Upper lobe of left lung (tissue), 6 donors: ENCODE measurements around the gene NEUROG1. TPM values are rescaled to one million over a fixed set of nuclear protein-coding genes. Genes with fewer than 3 reads are reported as not detected.

Source experiments
- ATAC-seq, 2 donors: fragments of 200-7000 bp; cut with Tn5 transposase; one replicate each; pipeline ENCODE4 v1.9.1; 2022; ENCODE audit warnings: mild to moderate bottlenecking in 2 of 2, moderate library complexity in 2 of 2; ENCODE audit not compliant: low FRiP score in 2 of 2
- DNase-seq, 2 donors: peaks; one replicate each; pipeline ENCODE4 v3.0.0-alpha.2; 2019 to 2020
- H3K27ac ChIP-seq, 4 donors: fragments of 200-600 bp; sonication (generic); one replicate each; pipeline ENCODE4 v1.5.1; 2016 to 2019
- H3K27me3 ChIP-seq, 4 donors: fragments of 200-600 bp; sonication (generic); one replicate each; pipeline ENCODE4 v1.5.1; 2017 to 2019
- H3K36me3 ChIP-seq, 4 donors: fragments of 200-600 bp; sonication (generic); one replicate each; pipeline ENCODE4 v1.5.1; 2016 to 2019
- H3K4me1 ChIP-seq, 4 donors: fragments of 200-600 bp; sonication (generic); one replicate each; pipeline ENCODE4 v1.5.1; 2018 to 2019
- H3K4me3 ChIP-seq, 4 donors: fragments of 200-600 bp; sonication (generic); one replicate each; pipeline ENCODE4 v1.5.1; 2017 to 2019; ENCODE audit warnings: mild to moderate bottlenecking in 2 of 4, moderate library complexity in 1 of 4
- H3K9me3 ChIP-seq, 4 donors: fragments of 200-600 bp; sonication (generic); one replicate each; pipeline ENCODE4 v1.5.1; 2018 to 2019
- EP300 ChIP-seq, 4 donors: sonication (generic); formaldehyde crosslinking; IDR thresholded peaks; one replicate each; pipeline ENCODE4 v1.5.1; 2017; ENCODE audit warnings: antibody characterized with exemption in 4 of 4, control low read depth in 2 of 4
- POLR2A ChIP-seq, 4 donors: fragments of 450-650 bp; IDR thresholded peaks; one replicate each; pipeline ENCODE4 v1.5.1; 2016 to 2017; ENCODE audit warnings: antibody characterized with exemption in 4 of 4, mild to moderate bottlenecking in 2 of 4
- POLR2AphosphoS5 ChIP-seq, 2 donors: sonication (generic); formaldehyde crosslinking; IDR thresholded peaks; one replicate each; pipeline ENCODE4 v1.5.1; 2017; ENCODE audit warnings: antibody characterized with exemption in 2 of 2
- WGBS, 2 donors: methylation state at CpG; one replicate each; pipeline ENCODE4 v1.1.5; 2017 to 2018; 5-methylcytosine and 5-hydroxymethylcytosine counted together
- total RNA-seq, 6 donors: library from RNA; depleted of rRNA in 4 of 6; stranded (reverse); fragments of >200 nt in 4 of 6; gene quantifications; one replicate each; pipeline versions ENCODE4 v1.1.0 to v1.2.1, GENCODE V29; 2016 to 2021
- TF ChIP-seq, protein P1 (sequence below), 6 experiments: fragments of 450-650 bp in 4 of 6; fragments of 200-600 bp in 2 of 6; sonication (generic) in 2 of 6; IDR thresholded peaks; one replicate each; pipeline ENCODE4 v1.5.1; 2016 to 2019; ENCODE audit warnings: antibody characterized with exemption in 6 of 6
- donor health status: DM: no; HTN: no; CAD: no; lungs with moderate emphysema.
- donor health status: DM: no; HTN: yes; CAD: no; lungs with severe emphysema.

NEUROG1 gene
- total RNA-seq, 6 donors from 2014 or later = not detected

DNA sequence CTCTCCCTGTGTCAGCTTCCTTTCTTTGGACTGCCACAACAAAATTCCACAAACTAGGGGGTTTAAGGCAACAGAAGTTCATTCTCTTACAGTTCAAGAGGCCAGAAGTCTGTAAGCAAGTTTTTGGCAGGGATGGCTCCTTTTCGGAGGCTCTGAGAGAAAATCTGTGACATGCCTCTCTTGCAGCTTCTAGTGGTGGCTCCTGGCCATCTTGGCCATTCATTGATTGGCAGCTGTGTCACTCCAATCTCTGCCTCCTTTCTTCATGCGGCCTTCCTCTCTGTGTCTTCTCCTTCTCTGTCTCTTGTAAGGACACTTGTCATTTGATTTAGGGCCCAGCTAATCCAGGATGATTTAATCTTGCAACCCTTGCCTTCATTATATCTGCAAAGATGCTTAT, 2.0 kb upstream of the NEUROG1 start:
- H3K9me3 ChIP-seq = no peaks in the 10 kb centered on the region
- TF ChIP-seq, protein P1, sequence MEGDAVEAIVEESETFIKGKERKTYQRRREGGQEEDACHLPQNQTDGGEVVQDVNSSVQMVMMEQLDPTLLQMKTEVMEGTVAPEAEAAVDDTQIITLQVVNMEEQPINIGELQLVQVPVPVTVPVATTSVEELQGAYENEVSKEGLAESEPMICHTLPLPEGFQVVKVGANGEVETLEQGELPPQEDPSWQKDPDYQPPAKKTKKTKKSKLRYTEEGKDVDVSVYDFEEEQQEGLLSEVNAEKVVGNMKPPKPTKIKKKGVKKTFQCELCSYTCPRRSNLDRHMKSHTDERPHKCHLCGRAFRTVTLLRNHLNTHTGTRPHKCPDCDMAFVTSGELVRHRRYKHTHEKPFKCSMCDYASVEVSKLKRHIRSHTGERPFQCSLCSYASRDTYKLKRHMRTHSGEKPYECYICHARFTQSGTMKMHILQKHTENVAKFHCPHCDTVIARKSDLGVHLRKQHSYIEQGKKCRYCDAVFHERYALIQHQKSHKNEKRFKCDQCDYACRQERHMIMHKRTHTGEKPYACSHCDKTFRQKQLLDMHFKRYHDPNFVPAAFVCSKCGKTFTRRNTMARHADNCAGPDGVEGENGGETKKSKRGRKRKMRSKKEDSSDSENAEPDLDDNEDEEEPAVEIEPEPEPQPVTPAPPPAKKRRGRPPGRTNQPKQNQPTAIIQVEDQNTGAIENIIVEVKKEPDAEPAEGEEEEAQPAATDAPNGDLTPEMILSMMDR (IDR thresholded peaks at IDR 0.05) = no peak
- no peak for TF ChIP-seq EP300 (IDR thresholded peaks at IDR 0.05)
- H3K36me3 ChIP-seq = no peaks in the 10 kb centered on the region
- no peak for DNase-seq
- peaks cover 11 to 19% (median 14%) of the 10 kb centered on the region in 4 donors for H3K4me1 ChIP-seq
- H3K27me3 ChIP-seq = peaks cover 0 to 39% (median 20%) of the 10 kb centered on the region in 4 donors
- no peak overlapping the region for H3K4me3 ChIP-seq
- no peak overlapping the region for H3K27ac ChIP-seq
- 84 to 92% methylated on average over 2 of the region's 2 CpGs for WGBS, 2 donors
- no peak for ATAC-seq

DNA sequence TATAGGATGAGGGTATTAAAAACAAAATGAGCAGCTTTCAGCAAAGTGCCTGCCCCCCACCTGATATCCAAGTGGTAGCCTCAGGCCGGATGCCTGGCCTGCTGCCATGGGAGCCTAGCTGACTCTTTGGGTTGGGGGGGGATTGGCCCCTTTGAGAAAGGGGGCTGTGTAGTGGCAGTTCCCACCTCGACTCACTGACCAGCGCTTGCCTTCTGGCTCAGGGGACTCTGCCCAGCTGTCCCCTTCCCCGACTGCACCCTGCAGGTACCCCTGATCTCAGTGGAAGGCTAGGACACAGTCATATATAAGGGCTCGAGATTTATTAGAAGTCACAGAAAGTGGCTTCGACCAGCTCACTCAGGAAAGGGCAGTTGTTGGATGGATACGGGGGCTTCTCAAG, 1.5 kb upstream of the NEUROG1 start:
- TF ChIP-seq POLR2A (IDR thresholded peaks at IDR 0.05) (no peak), POLR2AphosphoS5 (IDR thresholded peaks at IDR 0.05) (no peak), EP300 (IDR thresholded peaks at IDR 0.05) (no peak)
- TF ChIP-seq, protein P1 (IDR thresholded peaks at IDR 0.05) = no peak
- Histone ChIP-seq H3K9me3 (no peaks in the 10 kb centered on the region), H3K27me3 (peaks cover 0 to 39% (median 19%) of the 10 kb centered on the region in 4 donors), H3K4me1 (peaks cover 11 to 19% (median 14%) of the 10 kb centered on the region in 4 donors), H3K4me3 (no peak overlapping the region), H3K36me3 (no peaks in the 10 kb centered on the region), H3K27ac (no peak overlapping the region)
- ATAC-seq = no peak
- 67 to 77% methylated on average over 3 to 7 of the region's 7 CpGs for WGBS, 2 donors
- DNase-seq = no peak

DNA sequence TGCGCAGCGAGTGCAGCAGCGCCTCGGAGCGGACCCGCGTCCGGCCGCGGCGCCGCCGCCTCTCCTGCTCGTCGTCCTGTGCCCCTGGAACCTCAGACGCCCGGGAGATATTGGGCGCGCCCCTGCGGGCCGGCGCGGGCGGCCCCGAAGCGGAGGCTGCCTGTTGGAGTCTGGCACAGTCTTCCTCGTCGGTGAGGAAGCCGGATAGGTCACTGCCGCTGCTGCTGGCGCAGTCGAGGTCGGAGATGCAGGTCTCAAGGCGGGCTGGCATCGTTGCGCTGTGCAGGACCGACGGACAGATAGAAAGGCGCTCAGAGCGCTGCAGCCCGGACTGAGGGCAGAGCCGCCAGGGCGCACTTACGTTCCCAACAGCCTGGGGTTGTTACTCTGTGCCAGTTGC, 344 bp downstream of the NEUROG1 start:
- WGBS, 2 donors = 0 to 9% methylated on average over 2 to 15 of the region's 44 CpGs
- peak overlapping the region in 1 of 4 donors; percentile 3 for H3K4me3 ChIP-seq
- no peaks in the 10 kb centered on the region for H3K9me3 ChIP-seq
- no peak overlapping the region for H3K27ac ChIP-seq
- no peak for ATAC-seq
- TF ChIP-seq POLR2A (IDR thresholded peaks at IDR 0.05) (no peak), POLR2AphosphoS5 (IDR thresholded peaks at IDR 0.05) (no peak), EP300 (IDR thresholded peaks at IDR 0.05) (no peak)
- TF ChIP-seq, protein P1 (IDR thresholded peaks at IDR 0.05) = no peak
- peaks cover 0 to 35% (median 17%) of the 10 kb centered on the region in 4 donors for H3K27me3 ChIP-seq
- no peaks in the 10 kb centered on the region for H3K36me3 ChIP-seq
- H3K4me1 ChIP-seq = peaks cover 11 to 19% (median 14%) of the 10 kb centered on the region in 4 donors
- DNase-seq = peak in 1 of 2 donors; percentile 81

DNA sequence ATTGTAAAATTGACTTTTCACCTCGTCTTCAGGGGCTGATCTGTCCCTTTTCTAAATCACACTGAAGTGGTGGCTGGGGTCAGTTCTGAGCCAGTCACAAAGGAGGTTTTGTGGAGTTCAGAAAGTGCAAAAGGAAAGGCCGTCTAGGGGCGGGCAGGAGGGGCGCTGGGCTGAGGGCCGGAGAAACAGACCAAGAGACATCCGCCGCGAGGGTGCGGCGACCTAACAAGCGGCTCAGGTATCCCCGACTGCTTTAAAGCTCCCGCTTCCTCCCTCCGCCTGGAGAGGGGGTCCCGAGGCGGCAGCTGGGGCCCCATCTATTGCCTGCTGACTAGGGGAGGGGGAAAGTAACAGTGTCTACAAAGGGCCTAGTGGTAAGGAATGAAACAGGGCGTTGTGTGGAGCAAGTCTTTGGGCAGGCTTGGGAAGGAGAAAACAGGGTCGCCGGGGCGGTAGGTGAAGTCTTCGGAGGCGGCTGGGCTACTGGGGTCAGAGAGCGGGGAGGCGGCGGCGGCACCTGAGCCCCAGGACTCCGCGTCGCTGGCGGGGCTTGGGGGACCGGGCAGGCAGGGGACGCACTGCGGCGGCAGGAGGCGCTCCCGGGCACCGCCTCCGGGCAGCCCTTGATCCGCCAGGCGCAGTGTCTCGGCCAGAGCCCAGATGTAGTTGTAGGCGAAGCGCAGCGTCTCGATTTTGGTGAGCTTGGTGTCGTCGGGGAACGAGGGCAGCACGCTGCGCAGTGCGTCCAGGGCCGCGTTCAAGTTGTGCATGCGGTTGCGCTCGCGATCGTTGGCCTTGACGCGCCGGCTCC, 950 bp downstream of the NEUROG1 start:
- Histone ChIP-seq H3K4me3 (peak overlapping the region in 1 of 4 donors; percentile 3), H3K36me3 (no peaks in the 10 kb centered on the region), H3K27ac (no peak overlapping the region), H3K27me3 (peaks cover 0 to 32% (median 17%) of the 10 kb centered on the region in 4 donors), H3K9me3 (no peaks in the 10 kb centered on the region), H3K4me1 (peaks cover 11 to 19% (median 14%) of the 10 kb centered on the region in 4 donors)
- ATAC-seq = peak in 1 of 2 donors; percentile 41
- WGBS, 2 donors = 4 to 5% methylated on average over 31 to 47 of the region's 61 CpGs
- DNase-seq = peak in 1 of 2 donors; percentile 59
- TF ChIP-seq EP300 (IDR thresholded peaks at IDR 0.05) (no peak), POLR2AphosphoS5 (IDR thresholded peaks at IDR 0.05) (no peak), POLR2A (IDR thresholded peaks at IDR 0.05) (no peak)
- TF ChIP-seq, protein P1 (IDR thresholded peaks at IDR 0.05) = no peak
